GM19452 (cell line): ENCODE data around the gene PIAS4.

ENCODE experiments used
- ATAC-seq: cut with Tn5 transposase; IDR thresholded peaks from one replicate; pipeline ENCODE4 v1.9.1; 2021; ENCODE audit not compliant: unreplicated experiment

Gene PIAS4

DNA sequence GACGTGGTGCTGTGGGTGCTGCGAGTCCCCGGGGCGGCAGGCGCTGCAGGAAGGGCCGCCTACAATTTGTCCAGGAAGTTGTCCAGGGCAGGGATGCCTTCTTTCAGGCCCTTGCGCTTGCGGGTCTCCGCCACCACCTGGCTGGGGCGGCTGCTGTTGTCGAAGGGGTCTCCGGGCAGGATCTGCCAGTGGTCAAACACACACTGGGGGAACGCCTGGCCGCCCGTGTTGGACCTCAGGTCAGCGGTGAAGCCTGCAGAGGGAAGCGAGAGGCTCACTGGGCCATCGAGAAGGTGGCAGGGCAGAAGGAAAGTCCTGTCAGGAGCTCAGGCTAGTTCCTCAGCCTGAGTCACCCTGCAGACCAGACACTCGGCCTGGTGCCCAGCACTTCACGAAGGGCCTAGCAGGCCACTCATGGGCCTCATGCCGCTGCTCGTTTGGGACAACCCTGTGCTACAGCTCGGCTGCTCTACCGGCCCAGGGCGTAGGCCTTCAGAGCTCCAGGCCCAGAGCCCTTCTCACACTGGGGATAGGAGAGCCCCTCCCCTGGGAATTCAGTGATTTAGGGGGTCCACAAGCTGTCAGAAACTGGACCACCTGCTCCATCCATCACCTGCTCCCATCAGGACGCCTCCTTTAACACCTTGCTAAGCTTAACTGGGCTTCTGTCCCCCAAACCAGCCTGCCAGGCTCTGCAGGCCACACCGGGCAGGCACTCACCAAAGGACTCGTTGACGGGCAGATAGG is 30.9 kb upstream of the PIAS4 start:
- ATAC-seq: no peak

DNA sequence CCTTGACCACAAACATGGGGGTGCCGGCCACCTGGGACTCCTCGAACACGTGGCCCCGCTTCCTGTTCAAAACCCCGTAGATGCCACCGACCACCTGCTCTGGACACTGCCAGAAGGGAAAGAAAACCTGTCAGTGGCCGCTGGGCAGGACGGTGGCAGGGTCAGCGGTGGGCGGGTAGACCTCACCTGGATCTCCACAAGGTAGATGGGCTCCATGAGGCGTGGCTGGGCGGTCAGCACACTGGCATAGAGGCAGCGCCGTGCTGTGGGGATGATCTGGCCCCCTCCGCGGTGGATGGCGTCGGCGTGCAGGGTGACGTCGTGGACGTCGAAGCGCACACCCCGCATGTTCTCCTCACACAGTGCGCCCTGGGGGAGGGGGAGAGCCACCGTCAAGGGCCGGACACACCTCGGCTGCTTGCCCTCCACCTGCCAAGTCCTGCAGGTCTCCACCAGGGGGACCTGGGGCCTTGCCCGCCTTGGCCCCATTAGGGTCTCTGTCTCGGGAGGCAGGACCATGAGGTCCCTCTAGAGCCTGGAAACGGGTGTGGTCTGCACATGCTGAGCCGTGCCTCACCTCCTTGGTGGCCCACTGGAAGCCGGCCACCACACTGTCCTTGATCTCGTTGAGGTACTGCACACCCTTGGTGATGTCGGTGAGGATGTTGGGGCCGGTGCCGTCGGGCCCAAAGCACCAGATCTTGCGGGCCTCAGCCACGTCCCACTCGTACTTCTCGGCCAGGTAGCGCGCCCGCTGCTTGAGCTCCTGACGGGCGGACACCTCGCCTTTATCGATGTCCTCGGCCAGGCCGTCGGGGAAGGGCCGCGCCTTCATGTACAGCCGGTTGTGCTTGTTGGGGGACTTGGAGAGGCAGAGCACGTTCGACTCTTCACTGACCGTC is 30.0 kb upstream of the PIAS4 start:
- no peak for ATAC-seq

DNA sequence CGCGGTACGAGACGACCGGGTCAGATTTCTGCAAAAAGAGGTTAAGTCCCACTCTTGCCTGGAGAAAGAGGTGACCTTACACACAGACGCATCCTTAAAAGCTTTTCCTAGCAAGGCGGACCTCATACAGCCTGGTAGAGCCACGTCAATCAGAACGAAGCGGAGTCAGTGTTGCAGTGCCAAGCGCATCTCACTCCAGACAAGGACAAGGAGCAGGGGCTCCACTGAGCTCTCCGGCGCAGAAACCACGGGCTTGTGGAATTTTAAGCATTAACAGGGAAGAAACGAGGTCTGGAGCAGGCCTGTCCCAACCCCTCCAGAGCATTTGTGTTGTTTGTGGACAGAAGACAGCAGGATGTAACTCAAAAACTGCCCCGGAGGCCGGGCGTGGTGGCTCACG is 29.4 kb upstream of the PIAS4 start:
- ATAC-seq: no peak

DNA sequence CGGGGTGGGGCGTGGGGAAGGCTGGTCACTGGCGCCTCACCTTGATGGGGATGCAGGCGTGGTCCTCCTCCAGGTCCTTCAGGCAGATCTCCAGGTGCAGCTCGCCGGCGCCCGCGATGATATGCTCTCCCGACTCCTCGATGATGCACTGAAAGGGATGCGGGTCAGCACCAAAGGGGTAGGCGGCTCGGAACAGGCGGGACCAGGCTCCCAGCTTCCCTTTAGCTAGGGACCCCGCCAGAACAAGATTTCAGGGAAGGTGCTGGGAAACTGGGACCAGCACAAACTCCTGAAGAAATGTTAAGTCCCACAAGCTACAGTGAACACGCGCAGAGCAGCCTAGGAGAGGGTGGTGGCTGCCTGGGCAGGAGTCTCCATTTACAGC is 28.3 kb upstream of the PIAS4 start:
- ATAC-seq: no peak

DNA sequence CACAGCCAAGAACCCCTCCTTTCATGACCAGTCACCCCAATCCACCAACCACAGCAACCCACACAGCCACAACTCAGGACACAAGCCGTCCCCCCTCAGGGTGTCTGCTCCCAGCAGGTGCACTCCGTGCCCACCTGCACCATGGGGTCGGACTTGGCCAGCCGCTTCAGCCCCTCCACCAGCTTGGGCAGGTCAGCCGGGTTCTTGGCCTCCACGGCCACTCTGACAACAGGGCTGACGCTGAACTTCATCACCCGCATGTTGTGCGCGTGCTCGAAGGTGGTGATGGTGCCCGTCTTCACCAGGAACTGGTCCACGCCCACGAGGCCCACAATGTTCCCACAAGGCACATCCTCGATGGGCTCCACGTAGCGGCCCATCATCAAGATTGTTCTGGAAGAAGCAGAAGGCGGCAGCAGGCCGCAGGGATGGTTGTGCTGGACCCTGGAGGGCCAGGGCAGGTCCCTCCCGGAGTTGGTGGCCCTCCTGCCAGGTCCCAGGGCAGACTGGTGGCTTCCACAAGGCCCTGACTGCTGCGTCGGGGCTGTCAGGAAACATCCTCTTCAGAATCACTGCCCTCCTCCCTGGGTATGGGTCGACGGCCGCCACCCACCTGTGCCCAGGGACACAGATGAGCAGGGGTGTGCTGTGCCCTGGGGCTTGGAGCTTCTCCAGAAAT is 27.7 kb upstream of the PIAS4 start:
- ATAC-seq: no peak

DNA sequence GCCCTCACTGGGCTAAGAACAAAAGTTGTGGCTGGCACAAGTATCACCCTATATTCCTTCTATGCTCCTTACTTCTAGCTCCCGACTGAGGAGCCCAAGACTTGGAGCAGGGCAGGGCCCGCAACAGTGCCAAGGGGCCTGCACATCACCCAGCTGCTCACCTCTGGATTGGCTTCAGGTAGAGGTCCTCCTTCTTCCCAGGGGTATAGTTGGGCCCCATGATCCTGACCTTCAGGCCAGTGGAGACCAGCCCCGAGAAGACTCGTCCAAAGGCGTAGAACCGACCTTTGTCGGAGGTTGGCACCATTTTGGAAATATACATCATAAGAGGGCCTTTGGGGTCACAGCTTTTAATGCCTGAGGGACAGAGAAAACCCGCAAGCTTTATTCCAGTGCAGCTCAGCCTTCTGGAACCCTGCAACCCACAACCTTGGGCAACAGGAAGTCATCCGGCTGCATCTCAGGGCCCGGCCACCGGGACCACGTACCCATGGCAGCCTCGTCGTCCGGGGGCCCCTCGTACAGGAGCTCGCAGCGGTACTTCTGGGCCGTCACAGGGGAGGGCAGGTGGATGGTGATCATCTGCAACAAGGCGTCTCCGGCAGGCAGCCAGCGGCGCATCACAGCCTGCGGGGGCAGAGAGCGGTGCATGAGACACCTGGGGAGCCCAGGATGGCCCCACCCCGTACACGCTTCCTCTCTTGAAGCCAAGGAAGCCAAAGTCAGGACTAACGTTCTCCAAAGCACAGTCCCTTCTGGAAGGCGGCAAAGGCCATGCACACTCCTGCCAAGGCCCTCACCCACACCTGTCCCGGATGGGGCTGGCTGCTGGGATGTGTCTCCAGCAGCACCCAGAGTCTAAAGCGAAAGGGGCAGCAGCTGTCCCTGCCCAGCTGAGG is 26.9 kb upstream of the PIAS4 start:
- no peak for ATAC-seq

DNA sequence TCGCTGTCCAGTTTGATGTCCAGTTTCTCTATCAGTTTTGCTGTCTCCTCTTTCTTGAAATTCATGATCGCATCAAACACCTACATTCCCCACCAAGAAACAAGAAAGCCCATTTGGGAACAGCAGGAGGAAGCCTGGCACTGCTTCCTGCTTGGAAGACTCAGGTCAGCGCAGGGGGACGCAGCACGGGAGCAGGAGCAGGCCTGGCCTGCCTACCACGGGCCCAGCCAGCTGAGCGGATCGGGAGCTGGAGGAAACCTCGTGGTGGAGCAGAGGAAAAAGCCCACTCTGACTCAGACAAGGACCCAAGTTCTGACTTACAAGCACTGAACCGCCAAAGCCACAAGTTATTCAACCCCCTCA is 26.2 kb upstream of the PIAS4 start:
- ATAC-seq: no peak

DNA sequence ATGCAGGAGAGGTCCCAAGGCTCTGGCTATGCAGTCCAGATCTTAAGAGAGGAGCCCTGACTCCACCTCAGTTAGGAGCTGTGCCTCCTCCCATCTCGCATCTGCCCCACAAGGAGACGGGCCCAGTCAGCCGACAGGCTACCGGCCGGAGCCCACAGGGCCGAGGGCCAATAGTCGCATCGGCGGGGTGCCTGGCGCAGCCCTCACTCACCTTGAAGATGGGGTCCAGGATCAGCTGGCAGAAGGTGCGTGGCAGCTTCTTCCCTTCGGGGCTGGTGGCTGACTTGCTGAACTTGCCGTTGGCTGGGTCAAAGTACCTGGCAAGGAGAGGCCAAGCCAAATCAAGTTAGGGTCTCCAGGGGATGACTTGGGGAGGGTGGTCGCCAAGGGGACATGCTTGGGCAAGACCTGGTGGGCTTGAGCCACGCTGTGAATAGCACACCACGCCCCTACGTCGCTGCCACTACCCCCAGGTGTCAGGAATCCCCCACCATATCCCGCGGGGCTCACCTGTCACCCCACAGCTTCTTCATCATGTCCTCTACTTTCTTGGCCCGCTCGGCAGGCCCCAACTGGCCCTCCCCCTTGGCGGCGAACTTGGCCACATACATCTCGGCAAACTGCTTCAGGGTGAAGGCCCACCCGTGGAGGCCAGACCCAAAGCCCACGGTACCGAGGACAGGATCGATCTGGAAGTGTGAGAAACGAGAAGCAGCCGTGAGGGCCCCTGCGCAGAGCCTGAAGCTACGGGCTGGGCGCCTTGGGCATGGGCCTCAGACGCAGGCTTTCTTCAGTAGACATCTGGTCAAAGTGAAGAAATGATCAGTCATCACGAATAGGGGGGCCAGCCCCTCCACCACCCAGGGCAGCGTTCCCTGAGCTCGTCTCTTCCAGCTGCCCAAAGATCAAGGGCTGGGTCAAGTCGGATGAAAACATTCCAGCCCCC is 25.5 kb upstream of the PIAS4 start:
- ATAC-seq: no peak

DNA sequence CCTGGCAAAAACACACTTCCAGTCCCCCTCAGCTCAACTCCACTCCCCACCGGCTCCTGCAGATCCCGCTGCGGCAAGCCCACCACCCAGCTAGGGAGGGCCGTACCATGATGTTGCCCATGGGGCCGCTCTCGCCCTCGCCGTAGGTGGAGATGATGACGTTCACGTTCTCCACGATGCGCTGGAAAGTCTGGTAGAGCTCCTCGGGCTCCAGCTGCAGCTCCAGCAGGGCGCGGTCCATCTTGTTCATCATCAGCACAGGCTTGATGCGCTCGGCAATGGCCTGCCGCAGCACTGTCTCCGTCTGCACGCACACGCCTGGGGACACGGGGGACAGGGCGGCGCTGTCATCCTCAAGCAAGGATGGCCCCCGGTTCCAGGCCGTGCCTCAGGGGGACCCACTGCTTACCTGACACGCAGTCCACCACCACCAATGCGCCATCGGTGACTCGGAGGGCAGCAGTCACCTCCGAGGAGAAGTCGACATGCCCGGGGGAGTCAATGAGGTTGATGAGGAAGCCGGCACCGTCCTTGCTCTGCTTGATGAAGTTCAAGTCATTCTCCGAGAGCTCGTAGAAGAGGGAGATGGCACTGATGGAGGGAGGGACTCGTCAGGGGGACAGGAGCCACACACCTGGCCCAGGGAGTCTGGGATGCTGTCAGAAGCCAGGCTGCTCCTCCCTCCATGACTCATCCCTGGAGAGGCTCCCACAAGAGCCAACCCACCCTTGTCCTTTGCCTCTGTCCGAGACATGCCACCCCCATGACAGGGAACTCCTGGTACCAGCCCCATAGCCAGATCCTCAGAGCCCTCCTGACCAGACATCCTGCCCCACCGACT is 24.6 kb upstream of the PIAS4 start:
- ATAC-seq: no peak

DNA sequence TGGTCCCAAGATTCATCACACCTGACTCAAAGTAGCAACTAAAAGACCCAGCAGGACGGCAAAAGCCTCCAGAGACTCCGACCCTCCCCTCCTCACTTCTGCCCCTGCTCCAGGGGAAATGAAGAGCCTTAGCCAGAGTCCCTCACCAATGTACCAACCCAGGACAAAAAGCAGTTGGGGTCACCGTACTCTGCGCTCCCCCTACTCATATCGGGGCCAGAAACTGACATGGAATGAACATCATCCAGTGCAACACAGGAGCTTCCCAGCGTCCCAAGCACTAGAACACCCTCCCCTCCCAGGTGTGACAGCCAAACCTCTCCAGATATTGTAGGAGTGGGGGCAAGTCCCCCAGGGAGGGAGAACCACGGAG is 24.0 kb upstream of the PIAS4 start:
- no peak for ATAC-seq

DNA sequence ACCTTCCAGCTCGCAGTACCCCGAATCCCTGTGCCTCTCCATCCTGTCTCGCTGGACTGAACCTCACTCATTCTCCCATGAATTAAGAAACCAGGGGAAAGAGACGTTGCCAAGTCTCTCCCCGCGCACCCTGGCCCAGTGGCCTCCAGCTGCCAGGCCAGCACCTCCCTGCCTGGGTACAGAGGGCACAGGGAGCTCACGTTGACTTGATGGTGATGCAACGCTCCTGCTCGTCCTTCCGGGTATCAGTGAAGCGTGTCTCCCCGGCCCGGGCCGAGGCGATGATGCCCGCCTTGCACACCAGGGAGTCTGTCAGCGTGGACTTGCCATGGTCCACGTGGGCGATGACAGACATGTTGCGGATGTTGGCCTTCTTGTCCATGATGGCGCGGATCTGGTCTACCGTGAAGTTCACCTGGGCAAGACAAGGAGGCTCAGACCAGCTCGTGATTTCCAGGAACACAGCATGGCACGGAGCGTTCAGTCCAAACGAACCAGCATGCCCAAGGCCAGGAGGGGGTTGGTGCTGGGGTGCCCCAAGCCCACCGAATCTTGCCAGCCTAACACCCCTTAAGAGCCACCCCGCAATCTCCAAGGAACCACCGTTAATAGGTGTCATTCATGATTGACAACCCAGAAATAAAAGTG is 23.5 kb upstream of the PIAS4 start:
- no peak for ATAC-seq

DNA sequence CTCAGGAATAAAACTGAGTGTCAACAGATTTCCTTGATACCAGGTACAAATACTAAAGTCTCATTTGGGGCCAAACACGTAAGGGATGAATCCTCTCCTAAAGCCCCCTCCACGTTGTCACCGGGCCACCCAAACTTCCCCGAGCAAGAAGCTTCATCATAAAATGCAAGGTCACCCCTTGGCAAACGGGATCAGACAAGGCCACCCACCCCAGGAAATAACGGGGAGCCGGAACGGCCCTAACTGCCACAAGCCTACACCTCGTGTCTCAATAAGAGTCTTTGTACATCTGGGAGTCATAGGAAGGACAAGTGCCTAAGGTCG is 23.0 kb upstream of the PIAS4 start:
- no peak for ATAC-seq

DNA sequence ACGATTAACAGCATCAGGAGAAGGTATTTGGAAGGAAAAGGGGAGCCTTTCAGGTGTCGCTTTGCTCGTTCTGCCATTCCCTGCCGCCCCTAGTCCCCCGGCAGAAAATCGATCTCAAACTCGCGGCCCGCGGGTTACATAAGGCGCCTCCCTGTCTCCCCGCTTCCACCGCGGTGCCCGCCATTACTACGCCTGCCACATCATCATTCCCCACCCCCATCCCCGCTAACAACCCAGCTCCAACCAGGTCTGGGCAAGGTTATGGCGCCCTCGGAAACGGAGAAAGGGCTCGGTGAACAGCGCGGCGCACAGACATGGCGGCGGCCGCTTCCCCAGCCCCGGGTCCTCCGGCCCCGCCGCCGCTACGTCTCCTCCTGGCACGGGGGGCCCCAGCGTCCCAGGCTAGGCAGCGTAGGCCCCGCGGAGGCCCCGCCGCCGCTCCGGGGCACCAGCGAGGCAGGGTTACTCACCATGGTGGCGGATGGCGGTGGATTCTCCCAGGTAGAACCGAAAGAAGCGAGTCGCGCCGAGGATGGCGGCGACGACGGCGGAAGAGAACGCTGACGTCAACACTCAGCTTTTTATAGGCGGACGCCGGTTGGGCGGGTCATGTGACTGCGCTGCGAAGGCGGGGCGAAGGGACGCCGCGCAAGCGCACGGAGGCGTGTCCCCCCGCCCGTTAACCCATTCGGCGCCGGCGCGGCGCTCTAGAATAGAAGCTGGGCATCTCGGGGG is 22.5 kb upstream of the PIAS4 start, which contains the start of gene EEF2:
Gene EEF2, minus strand, starts transcription at position 556 of the 735 bp plus-strand sequence. Its CDS starts 83 bp downstream, at position 473.
- peak; percentile 55 for ATAC-seq

DNA sequence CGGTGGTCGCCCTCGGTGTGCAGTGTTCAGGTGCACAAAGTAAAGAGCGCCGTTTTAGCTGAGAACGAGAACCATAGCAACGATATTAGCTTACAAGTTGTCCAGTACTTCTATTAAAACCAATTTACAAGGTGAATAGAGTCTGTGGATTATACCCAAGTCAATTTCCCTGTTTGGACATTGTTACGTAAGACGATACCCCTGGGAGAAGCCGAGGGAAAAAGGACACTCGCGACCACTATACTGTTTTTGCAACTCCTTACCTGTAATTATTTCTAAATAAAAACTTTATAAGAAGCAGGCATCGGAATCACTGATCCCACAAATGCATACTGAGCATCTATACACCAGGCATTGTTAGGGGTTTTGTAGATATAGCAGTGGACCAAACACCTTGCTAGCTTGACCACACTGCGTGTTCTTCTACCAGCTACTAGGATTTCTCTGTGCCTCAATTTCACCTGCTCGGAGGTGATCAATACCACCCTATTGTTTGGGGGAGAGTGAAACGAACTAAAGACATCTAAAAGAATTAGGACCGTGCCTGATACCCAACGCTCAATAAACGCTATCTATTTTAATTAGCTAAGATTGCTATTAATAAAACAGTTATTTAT is 21.8 kb upstream of the PIAS4 start:
- ATAC-seq: no peak

DNA sequence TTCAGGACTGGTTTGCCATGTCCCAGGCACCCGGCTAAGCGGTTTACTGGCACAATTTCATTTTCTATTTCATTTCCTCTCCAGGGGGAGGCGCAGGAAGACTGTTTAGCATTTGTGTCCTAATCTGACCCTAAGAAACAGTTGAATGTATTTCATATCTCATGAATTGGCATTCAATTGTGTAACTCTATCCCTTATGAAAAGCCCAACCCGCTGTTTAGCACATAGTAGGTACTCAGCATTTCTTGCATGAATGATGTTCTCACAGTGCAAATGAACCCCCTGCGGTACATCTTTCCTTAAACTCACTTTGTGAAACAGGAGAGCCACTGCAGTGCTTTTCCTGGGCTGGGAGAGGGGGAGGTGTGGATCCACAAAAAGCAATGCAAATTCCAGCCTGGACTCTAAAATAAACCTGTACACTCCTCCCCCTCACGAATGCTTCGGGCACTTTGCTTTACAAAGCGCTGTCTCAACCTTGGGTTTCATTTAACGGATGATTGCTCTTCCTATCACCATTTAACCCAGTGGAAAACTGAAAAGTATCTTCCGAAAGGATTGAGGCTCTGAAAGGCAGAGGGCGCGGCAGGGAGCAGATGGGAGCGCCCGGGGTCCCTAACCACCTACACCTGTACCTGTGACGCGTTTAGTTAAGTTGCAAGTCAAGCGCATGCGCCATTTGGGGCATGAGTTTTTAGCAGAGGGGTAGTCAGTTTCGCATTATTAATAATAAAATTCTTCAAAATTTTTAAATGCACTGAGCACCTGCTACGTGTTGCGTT is 21.1 kb upstream of the PIAS4 start:
- no peak for ATAC-seq

DNA sequence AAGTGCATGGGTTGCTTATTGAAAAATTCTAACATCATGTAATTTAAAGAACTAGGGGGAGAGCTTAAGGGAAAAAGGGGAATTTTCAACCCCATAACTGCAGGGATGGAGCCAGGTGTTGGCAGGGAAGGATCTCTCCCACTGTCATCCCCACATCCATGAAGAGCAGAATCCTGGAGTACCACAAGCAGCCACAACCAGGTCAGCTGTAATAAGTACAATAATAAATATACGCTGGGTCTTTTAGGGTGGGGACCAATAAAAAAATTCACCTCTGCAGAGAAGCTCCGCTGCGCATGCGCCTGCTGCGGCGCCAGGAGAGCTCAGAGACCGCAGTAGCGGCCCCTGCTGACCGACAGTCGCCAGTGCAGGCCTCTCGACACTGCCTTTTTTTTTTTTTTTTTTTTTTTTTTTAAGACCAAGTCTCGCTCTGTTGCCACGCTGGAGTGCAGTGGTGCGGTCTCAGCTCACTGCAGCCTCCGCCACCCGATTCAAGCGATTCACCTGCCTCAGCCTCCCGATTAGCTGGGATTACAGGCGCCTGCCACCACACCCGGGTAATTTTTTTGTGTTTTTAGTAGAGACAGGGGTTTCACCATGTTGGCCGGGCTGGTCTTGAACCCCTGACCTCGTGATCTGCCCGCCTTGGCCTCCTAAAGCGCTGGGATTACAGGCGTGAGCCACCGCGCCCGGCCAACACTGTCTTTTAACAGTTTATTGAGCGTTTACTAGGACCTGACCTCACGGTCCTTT is 19.7 kb upstream of the PIAS4 start:
- peak; percentile 34 for ATAC-seq
